ENCODE results near the gene PLCB1.
"Not testable (repeated sequence)": the region's sequence is repeated elsewhere in the genome, so short reads cannot be mapped to it uniquely, and the experiment has no call there.

Gene PLCB1

GRCh38 chr20:8809107-8809953 is 677.3 kb downstream of the PLCB1 start:
- DNase-seq = no peak

DNA sequence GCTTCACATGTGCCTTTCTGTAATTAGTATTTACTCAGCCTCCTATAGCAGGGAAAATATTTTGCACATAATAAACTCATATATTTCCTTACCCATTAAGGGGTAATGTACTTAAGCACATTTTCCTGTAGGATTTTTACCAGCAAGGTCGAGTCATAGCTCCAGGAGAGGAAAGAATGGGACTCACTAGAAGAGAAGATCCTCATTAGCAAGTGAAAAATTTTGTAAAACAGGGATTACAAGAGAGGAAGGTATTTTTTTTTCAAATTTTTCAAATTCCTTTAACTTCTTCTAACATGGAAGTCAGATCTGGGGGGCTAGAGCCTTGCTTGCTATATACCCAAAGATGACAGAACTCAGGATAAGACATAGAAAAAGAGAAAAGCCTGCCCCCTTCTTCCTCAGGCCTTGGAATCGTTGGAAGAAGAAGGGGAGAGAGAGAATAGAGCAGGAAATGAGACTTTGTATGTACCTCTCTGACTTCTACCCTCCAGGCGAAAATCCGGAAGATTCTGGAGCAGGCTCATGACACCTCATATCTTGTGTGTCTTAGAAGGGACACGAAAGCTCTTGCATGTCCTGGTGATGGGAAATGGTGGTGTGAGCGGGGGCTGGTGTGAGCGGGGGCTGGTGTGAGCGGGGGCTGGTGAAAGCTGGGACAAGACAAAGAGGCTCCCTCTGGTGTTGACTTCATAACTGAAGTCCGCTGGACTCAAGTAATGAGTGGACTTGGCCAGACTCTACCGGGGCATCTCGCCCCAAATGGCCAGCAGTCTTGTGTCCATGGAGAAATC is 679.9 kb downstream of the PLCB1 start:
- no peak for DNase-seq

GRCh38 chr20:8812817-8813216 is 680.8 kb downstream of the PLCB1 start:
- no peak for DNase-seq

DNA sequence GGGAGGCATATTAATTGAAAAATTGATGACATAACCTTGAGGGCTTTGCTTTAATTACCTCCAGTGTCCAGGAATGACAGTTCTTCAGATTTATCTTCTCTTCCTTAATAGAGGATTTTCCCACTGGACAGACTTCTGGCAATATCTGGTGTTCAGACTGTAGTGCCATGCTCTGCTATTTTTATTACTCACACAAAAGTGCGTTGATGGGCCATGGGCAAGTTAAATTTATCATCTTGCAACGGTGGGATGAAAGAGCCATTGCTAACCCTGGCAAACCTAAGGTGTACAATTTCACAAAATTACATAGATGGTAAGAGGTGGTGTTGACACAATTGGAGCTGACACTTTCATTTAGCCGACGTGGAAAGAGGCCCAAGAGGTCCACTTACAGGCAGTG is 683.1 kb downstream of the PLCB1 start:
- no peak for DNase-seq

GRCh38 chr20:8829256-8829655 is 697.2 kb downstream of the PLCB1 start:
- DNase-seq = no peak

GRCh38 chr20:8834294-8834693 is 702.2 kb downstream of the PLCB1 start:
- not testable (repeated sequence) for DNase-seq

GRCh38 chr20:8834851-8835250 is 702.8 kb downstream of the PLCB1 start:
- no peak for DNase-seq

DNA sequence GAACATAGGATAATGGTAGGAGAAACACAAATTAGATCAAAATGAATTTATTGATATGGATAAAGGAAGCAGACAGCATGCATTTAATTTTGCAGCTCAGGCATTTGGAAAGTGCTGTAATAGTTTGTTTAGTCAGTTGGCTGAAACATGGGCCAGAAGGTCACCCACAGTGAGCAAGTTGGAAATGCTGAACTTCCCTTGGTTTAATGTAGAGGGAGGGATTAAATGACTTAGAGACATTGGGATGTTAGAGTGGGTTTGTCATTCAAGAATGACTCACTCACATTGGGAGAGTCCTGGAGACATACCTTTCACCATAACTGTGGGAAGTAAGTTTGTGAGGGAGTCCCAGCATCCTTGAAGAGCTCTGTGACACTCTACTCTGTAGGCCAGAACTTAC is 705.3 kb downstream of the PLCB1 start:
- DNase-seq = peak; percentile 28

- no peak for DNase-seq
Observed at GRCh38 chr20:8842525-8842924, 710.5 kb downstream of the PLCB1 start.

DNA sequence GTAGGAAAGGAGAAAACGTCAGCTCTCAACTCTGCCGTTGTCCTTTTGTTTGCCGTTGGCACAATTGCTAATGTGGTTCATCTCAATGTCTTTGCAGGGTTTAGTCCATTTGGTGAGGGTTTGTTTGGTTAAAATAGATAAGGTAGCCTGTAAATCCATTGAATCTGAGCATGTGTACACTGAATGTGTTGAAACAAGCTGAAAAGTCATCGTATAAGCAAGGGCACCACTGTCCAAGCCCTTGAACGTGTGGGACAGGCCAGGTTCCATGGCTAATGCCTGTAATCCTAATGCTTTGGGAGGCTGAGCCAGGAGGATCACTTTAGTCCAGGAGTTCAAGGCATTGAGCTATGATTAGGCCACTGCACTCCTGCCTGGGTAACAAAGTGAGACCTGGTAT is 712.1 kb downstream of the PLCB1 start:
- DNase-seq = no peak

GRCh38 chr20:8849990-8850389 is 717.9 kb downstream of the PLCB1 start:
- DNase-seq = no peak

- DNase-seq = no peak
Observed at GRCh38 chr20:8851446-8851845, 719.4 kb downstream of the PLCB1 start.

GRCh38 chr20:8851919-8852318 is 719.9 kb downstream of the PLCB1 start:
- not testable (repeated sequence) for DNase-seq

GRCh38 chr20:8853211-8853610 is 721.1 kb downstream of the PLCB1 start:
- DNase-seq = not testable (repeated sequence)

DNA sequence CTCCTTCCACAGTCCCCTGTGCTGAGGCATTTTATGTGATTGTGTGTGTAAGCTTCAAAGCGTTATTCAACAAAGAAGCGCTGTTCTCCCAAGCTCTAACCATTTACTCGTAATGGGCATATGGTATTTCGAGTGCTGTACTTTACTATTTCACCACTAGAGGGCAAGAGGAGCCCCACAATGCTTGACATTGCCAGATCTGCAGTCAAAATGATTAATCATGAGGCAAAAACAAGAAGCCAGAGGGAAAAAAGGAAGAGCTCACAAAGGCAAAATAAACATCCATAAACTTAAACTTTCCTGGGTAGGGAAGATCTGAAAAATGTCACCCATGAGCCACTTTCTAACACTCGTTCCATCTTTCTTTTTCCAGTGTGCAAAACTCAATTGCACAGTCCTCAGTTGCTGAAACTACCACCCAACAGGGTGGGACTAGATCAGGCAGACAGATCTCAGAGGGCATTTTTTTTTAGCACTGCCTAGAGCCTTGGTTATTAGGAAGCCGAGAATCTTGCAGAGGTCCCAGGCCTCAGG is 721.8 kb downstream of the PLCB1 start:
- peak; percentile 77 for DNase-seq

DNA sequence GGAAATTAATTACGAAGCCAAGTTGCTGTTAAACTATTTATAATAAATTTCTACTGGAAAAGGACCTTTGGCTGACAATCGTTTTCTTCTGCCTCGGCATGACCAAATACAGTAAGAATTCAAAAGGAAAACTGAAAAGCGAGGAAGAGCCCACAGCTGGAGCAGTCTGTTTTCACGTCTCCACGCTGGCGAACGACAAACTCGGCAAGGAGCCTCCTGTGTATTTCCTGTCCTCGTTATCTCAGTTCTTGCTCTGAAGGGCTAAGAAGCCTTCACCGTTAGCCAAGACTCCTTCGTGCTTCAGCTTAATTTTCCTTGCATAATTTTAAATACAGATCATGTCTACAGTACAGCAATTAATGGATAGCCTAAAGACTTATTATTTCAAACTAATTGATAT is 722.5 kb downstream of the PLCB1 start:
- DNase-seq = peak; percentile 57

DNA sequence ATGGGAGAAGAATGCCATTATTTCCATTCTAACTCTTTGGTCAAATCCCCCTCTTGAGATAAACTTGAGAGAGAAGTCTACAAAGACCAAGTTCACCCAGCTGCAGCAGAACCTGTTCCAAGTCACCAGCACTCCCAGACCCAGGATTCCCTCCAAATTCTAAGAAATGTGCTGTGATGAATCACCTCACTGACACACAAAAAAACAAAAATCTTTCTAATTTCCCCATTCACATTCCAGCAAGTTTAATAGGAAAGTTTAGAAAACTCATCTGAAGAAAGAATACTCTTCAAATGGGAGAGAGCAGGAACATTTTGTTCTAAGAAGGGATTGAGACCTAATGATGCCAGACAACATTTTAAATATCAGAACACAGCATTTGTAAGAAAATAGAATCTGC is 723.2 kb downstream of the PLCB1 start:
- peak; percentile 70 for DNase-seq

GRCh38 chr20:8856668-8857067 is 724.6 kb downstream of the PLCB1 start:
- no peak for DNase-seq

GRCh38 chr20:8858181-8858787 is 726.2 kb downstream of the PLCB1 start:
- peak; percentile 24 for DNase-seq

GRCh38 chr20:8860011-8860495 is 728.0 kb downstream of the PLCB1 start:
- DNase-seq = peak; percentile 96

GRCh38 chr20:8862092-8862491 is 730.0 kb downstream of the PLCB1 start:
- no peak for DNase-seq

DNA sequence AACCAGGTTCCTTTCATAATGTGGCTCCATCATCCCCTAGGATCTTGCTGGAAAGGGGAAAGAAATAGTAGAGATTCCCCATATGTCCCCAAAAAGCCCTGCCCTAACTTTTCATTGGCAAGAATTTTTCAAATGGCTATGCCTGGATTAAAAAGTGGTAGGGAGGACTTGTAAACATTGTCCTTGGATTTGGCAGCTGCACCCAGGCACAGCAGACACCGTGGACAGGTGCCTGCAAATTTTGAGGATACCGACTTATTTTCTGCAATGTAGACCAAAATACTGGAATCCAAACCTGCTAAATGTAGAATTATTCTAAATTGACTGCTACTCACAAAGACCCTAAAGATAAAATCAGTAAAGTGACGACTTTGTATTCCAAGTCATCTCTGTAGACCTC is 733.6 kb downstream of the PLCB1 start:
- DNase-seq = no peak

- DNase-seq = no peak
Observed at GRCh38 chr20:8867038-8867740, 735.1 kb downstream of the PLCB1 start.

All from fibroblast of upper back skin (primary cell).